Suppressor macrophage treated with lipopolysaccharide for 4 hours (primary cell): ENCODE results near the gene ANKS3.

ENCODE experiments used
- DNase-seq: peaks from one replicate; pipeline ENCODE4 v3.0.0-alpha.2; 2020

ANKS3 gene, protein sequence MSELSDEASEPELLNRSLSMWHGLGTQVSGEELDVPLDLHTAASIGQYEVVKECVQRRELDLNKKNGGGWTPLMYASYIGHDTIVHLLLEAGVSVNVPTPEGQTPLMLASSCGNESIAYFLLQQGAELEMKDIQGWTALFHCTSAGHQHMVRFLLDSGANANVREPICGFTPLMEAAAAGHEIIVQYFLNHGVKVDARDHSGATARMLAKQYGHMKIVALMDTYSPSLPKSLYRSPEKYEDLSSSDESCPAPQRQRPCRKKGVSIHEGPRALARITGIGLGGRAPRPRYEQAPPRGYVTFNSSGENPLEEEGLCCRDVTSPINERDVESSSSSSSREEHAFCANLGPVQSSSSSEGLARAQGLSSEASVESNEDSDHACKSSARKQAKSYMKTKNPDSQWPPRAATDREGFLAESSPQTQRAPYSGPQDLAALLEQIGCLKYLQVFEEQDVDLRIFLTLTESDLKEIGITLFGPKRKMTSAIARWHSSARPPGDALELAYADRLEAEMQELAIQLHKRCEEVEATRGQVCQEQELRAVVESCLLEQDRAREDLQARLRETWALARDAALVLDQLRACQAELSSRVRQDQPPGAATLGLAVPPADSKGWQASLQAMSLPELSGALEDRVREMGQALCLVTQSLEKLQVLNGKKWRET

DNA sequence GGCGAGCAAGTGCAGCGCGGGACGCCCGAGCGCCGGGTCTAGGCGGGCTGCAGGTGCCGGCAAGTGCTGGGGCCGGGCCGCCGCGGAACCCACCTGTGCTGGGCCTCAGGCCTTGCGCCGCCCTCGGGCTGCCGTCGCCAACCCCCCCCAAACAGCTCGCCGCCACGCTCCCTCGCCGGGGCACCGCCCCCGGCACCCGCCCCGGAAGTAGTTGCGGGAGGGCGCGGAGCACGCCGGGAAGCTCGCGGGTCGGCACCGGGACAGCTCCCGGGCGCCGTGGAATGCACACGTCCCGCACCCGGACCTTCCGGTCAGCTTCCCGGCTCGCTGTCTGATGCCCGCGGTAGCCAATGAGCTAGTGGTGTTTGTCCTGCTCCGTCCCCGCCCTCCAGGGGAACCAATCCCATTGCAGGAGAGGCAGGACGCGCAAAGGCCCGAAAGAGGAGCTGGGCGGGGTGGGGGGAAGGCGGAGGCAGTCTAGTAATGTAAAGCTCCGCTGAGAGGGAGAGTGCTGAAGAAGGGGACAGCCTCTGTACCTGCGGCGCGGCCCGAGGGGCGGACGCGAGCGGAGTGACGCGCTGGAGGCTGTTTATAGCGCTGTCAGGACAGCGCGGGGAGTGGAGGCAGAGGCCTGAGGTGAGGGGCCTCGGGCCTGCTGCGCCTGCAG, at the start of gene ANKS3, which contains the start of gene DNAAF8:
Gene ANKS3 (minus strand): TSS at position 209 of the 667 bp plus-strand sequence. CDS start 4,122 bp downstream, outside the sequence.
Gene DNAAF8 (plus strand): TSS at position 475 of the 667 bp plus-strand sequence. CDS start 1,978 bp downstream, outside the sequence.
- DNase-seq, result peak; percentile 98

DNA sequence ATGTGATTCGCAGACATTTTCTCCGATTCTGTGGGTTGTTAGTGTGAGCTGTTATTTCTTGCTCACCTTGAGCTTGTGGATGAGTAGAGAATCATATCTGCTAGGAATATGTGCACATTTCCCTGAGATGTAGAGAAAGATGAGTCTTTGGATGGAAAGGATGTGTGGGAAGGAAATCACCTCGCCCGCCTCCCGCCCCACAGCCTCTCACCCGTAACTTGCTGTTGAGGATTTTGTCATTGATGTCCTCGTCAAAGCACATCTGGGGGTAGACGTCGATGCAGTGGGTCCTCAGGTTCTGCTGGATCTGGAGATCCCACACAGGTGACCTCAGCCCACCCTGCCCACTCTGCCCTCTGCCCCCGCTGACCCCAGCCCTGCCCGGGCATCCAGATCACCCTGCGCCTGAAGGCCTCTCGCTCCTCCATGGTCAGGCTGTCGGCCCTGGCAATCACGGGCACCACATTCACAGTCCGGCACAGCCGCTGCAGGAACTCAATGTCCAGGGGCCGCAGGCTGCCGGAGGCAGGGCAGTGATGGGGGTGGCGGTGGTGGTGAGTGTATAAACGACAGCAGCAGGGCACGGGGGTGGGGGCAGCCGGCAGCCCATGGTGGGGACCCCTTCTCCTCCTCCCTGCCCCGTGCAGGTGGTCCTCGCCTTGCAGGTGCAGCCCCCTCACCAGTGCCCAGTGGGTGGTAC, 49.3 kb upstream of the ANKS3 start:
- no peak for DNase-seq

DNA sequence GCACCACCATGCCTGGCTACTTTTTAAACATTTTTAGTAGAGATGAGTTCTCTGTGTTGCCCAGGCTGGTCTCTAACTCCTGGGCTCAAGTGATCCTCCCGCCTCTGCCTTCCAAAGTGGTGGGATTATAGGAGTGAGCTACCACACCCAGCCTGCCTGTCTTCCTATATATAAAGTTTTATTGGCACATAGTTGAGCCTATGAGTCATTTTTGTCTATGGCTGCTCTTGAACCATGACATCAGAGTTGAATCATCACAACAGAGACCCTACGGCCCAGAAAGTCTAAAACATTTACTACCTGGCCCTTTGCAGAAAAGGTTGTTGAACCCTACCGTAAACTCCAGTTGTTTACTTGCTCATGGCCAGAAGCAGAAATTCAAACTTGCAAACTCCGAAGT, 46.2 kb upstream of the ANKS3 start:
- no peak for DNase-seq

DNA sequence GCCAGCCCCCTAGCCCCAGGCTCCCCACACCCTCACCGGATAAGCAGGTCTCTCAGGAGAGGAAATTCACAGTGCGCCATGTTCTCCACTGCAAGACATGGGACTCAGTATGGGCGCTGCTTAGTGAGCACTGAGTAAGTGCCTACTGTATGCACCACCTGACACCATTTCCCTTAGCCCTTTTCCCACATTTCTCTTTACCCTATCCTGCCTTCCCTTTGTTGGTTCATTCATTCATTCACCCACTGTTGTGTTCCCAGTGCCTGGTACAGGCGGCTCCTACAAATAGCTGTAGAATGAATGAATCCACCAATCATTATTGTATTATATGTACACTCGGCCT, 44.0 kb upstream of the ANKS3 start:
- no peak for DNase-seq

DNA sequence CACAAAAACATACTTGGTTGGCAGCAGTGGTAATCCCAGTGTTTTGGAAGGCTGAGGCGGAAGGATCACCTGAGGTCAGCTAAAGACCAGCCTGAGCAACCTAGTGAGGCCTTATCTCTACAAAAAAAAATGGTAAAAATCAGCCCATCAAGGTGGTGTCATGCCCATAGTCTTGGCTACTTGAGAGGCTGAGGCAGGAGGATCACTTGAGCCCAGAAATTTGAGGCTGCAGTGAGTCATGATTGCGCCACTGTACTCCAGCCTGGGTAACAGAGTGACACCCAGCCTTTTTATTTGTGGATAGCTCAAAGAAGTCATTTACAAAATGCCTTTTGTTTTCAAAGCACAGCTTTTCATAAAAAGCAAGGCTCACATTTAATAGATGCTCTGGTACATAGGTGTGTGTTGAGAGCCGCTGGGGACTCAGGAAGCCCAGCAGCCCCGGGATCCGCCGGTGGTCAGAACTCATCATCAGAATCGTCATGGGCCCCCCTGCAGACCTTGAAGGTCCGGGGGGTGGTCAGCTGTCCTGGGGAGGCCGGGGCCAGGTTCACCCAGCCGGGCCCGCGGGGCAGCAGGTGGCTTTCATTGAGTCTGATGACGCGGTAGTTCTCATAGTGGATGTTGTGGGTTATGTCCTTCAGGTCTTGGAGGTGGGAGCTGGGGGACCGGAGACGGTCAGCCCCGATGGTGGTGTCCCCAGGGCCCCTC, 43.4 kb upstream of the ANKS3 start:
- DNase-seq, result no peak

DNA sequence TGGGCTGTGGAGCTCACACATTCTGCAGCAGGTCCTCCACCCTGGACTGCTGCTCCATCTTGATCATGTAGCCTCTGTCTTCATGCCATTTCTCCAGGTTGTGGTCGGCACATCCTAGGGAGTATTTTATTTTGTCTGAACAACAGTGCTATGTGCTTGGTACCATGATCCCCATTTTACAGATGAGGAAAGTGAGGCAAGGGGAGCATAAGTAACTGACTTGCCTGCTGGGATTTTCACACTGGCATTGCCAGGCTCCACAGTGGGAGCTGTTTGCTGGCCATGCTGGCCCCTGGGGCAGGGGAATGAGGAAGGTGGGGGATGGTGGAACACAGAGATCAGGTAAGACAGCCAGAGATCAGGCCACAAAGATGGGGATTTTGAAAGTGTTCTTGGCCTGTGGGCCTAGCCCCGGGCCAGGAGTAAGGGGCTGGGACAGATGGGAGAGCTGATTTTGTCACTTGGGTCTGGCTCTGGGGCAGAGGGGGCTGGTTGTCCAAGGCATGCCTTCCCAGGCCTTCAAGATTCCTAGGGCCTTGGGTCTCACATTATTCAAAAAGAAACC, 42.2 kb upstream of the ANKS3 start:
- no peak for DNase-seq

DNA sequence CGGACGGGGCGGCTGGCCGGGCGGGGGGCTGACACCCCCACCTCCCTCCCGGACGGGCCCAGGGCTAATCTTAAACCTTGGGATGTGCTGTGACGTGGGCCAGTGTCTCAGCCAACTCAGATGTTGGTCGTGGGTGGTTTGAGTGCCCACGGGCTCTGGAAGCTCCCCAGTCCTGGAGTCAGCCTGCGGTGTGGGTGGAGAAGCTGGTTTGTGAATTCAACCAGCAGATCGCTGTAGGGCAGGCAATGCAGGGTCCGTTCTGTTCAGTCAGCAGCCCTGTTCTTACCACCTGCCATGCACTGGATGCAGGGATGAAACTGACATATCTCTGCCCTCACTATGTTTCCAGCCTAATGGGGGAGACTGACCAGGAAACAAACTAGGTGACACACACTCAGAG, 40.9 kb upstream of the ANKS3 start:
- no peak for DNase-seq

DNA sequence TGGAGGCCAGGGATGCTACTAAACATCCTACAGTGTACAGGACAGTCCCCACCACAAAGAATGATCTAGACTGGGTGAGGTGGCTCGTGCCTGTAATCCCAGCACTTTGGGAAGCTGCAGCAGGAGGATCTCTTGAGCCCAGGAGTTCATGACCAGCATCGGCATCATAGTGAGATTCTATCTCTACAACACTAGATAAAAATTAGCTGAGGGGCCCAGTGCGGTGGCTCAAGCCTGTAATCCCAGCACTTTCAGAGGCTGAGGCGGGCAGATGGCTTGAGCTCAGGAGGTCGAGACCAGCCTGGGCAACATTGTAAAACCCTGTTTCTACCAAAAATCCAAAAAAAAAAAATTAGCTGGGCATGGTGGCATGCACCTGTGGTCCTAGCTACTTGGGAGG, 38.3 kb upstream of the ANKS3 start:
- DNase-seq, result no peak

DNA sequence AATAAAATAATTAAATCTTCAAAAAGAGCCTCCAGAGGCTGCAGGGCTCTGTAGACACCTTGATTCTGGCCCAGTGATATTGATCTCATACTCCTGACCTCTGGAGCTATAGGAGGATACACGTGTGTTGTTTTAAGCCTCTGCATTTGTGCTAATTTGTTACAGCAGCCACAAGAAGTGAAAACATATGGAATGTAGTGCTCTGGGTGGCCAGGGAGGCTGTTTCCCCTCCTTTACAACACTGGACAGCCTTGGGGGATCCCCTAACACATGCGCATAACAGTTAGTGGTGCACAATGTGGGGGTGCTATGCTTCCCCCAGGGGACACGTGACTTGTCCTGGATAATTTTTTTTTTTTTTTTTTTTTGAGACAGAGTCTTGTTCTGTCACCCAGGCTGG, 37.6 kb upstream of the ANKS3 start:
- no peak for DNase-seq

DNA sequence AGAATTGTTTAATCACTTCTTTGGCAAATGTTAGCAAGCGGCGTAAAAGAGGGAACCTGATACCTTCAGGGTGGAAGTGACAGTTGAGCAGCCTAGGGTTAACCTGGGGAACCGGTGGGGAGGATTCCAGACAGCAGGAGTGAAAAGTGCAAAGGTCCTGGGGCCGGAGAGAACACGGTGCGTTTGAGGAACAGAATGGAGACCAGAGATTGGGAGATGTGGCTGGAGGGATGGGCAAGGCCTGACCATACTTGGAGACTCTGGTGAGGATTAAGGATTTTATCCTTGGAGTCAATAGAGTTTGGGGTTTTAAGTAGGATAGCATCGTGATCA, 35.2 kb upstream of the ANKS3 start:
- no peak for DNase-seq

DNA sequence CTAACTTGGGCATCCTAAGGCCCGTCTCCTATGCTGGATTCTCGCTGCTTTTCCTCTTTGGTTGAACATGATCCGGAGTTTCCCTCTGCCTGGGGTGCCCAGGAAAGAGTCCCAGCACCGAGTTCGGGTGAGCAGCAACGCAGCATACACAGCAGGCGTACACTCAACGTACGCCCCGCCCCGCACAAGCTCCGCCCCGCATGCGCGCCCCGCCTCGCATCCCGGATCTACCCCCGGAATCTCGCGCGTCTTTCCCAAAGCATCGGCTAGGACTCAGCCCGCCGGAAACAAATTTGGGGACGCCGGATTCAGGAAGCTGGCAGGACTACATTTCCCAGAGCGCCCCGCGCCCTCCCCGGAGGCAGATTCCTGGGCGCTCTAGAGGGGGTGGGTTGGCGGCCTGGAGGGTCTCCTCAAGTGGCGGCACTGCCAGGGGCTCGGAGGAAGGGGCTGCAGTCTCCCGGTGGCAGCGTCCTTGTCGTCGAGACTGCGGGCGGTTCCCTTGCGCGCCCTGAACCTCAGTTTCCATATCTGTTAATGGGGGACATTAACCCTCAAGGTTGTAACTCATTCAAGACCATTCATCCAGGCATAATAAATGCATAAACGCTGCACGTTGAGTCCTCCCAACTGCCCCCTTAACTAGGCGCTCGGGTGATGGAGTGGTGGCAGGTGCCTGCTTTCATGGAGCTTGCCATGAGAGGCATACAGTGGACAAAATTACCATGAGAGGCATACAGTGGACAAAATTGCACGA, 34.7 kb upstream of the ANKS3 start:
- peak; percentile 97 for DNase-seq

DNA sequence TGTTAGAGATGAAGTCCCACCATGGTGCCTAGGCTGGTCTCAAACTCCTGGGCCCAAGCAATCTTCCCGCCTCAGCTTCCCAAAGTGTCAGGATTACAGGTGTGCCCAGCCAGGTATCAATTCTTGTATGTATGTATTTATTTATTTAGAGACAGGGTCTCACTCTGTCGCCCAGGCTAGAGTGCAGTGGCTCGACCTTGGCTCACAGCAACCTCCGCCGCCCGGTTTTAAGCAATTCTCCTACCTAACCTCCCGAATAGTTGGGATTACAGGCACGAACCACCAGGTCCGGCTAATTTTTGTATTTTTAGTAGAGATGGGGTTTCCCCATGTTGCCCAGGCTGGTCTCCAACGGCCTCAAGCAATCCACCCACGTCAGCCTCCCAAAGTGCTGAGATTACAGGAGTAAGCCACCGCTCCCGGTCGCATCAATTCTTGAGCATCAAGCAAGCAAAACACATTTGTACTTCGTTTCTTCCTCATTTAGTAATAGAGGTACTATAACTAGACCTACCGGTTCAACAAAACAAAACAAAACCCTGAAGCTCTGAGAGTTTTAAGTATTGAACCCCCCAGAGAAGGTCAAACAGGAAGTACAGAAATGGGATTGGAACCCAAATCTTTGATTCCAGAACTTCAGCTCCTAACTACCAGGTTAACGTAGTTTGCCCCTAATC, 33.9 kb upstream of the ANKS3 start:
- peak; percentile 51 for DNase-seq

DNA sequence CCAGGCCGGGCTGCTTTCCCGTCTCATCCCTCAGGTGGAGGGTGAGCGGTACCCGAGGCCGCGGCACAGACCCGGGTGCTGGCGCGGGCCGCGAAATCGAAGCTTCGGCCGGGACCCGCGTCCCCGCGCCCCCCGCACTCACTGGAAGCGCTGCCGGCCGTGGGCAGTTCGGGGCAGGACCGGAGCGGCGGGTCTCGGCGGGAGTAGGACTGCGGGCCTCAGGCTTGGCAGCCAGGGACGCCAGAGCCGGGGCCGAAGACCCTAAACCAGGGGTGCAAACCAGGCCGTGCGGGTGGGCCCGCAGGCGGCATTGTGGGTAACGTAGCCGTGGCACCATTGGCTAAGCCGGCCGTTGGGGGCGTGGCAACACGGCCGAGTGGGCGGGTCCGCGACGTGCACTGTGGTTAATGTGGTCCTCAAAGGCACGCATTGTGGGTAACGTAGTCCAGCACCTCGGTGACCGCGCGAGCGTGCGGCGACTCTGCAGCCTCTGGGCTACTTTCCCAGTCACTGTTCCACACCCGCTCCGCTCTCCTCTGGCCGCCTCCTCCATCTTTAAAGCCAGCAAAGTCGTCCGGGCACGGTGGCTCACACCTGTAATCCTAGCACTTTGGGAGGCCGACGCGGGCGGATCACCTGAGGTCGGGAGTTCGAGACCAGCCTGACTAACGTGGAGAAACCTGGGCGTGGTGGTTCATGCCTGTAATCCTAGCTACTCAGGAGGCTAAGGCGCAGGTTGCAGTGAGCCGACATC, 33.0 kb upstream of the ANKS3 start, which contains the start of gene ZNF500:
Gene ZNF500 (minus strand): TSS at position 288 of the 754 bp plus-strand sequence. CDS start 1,184 bp downstream, outside the sequence.
- peak; percentile 98 for DNase-seq

DNA sequence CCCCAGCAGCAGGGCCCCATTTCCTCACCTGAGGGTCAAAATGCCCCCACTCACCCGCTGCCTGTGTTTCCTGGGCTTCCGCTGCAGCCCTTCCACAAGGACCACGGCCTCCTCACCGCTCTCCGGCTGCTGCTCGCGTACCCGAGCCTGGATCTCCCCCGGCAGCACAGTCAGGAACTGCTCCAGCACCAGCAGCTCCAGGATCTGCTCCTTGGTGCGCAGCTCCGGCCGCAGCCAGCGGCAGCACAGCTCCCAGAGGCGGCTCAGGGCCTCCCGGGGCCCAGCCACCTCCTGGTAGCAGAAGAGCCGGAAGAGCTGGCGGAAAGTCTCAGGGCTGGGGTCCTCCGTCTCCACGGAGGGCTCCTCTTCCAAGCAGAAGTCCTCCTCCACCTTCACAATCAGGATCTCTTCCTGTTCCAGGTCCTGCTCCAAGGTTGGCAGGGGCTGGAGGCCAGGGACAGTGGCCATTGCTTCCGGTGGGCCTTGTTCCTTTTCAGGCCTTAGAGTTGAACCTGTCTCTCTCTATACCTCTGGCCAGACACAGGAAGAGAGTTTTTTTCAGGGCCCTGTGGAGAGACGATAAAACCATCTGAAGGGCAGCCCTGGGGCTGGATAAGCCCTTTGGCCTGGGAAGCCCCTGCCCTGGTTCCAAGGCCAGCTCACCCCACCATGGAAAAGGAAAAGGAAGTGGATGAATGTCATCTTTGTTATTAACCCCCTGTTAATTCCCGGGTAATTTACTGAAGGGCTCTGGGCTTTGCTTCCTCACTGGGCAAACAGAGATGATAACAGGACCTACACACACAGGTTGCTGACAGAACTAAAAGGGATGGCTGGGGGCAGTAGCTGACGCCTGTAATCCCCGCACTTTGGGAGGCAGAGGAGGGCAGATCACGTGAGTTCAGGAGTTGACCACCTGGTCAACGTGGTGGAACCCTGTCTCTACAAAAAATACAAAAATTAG, 31.7 kb upstream of the ANKS3 start:
- no peak for DNase-seq

DNA sequence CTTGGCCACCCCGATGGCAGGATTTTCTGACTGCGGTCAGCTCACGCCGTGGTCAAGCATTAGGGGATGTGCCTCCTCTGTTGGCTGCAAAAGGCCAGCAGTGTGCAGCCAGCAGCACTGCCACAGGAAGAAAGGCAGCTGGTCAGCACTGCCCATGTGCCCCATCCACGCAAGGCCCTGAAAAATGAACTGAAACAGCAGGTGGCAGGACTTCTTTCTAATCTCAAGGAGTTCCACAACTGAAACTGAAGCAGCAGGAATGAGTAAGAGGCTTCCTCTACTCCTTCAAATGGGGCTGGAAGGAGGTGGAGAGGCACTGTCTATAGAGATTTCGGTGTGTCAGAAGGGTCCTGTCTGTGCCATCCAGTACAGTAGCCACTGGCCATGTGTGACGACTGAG, 29.7 kb upstream of the ANKS3 start:
- DNase-seq, result no peak

DNA sequence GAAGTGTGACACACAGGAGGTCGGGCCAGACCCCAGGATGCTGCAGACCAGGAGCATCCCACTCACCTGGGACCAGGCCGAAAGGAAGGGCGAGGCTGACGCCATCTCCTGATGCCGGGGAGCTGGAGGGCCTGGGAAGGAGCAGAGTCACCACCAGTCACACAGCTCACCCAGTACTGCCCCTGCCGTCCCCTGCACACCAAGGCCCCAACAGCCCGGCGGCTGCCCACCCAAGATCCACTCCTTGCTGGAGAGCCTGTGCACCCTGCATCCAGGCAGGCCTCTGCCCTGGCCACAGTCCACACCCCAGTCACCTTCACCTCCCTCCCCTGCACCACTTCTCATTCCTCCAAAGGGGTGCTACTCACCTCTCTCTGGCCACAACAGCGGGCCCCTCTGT, 28.1 kb upstream of the ANKS3 start:
- DNase-seq, result no peak

DNA sequence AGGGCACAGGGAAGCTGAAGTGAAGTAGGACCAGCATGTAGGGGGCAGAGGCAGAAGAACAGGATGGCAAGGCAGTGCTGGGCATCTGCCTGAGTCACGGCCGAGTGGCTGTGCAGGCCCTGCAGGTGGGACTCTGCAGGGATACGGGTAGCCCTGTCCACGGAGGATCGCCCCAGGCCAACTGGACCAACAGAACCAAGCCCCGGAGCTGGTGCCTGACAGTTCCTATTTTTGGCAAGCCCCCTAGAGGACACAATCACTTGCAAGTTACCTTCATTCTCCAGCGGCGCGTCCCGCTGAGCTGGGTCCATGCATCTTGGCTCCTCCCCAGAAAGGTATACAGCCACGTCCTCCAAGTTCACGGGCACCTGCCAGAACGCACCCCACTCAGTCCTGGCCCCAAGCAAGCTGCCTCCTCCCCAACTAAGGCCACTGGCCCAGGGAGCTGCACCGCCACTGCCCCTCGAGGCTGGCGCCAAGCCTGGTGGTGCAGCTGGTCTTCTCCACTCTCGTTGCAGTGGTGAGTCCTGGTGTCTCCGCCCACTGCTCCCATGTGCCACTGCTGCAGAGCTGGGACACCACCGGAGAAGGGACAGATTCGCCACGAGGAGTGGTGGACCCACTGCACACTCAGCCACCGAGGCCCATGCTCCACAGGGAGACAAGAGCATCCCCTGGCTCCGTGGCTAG, 26.3 kb upstream of the ANKS3 start:
- no peak for DNase-seq

DNA sequence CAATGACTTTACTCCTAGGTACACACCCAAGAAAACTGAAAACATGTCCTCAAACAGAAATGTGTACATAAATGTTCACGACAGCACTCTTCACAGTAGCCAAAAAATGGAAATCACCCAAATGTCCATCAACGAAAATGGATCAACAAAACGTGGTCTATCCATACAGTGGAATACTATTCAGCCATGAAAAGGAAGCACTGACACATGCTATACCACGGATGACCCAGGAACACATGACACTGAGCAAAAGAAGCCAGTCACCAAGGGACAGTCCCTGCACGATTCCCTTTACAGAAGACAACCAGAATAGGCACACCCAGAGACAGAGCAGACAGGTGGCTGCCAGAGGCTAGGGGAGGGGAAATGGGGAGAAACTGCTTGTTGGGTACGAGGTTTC, 21.6 kb upstream of the ANKS3 start:
- no peak for DNase-seq
